Kasumi-1 (cell line): ENCODE measurements around the gene DDX51.
"Not testable (repeated sequence)": the region's sequence is repeated elsewhere in the genome, so short reads cannot be mapped to it uniquely, and the experiment has no call there.

Experiments used
- DNase-seq, 2 experiments: peaks; one replicate each; lab custom pipeline; 2025; lab: John Stamatoyannopoulos, UW

Gene DDX51

GRCh38 chr12:132140918-132141841 is 2.9 kb downstream of the DDX51 start:
- no peak for DNase-seq

- DNase-seq, result no peak
These were observed 3.6 kb downstream of the DDX51 start for GRCh38 chr12:132140501-132140900.

GRCh38 chr12:132139912-132140311 is 4.2 kb downstream of the DDX51 start:
- DNase-seq, result no peak

- no peak for DNase-seq
These were observed 4.9 kb downstream of the DDX51 start for GRCh38 chr12:132138941-132139871.

- no peak for DNase-seq
These were observed 6.5 kb downstream of the DDX51 start for GRCh38 chr12:132137483-132138125.

- DNase-seq, result not testable (repeated sequence)
These were observed 7.9 kb downstream of the DDX51 start for GRCh38 chr12:132136226-132136625.

- DNase-seq, result not testable (repeated sequence)
These were observed 9.4 kb downstream of the DDX51 start for GRCh38 chr12:132134653-132135183.

- no peak for DNase-seq
These were observed 10.0 kb downstream of the DDX51 start for GRCh38 chr12:132133952-132134652.

- DNase-seq, result no peak
These were observed 11.3 kb downstream of the DDX51 start for GRCh38 chr12:132132609-132133430.

- DNase-seq, result no peak
These were observed 12.2 kb downstream of the DDX51 start for GRCh38 chr12:132131952-132132351.

- DNase-seq, result no peak
These were observed 12.9 kb downstream of the DDX51 start for GRCh38 chr12:132131229-132131628.

- no peak for DNase-seq
These were observed 13.4 kb downstream of the DDX51 start for GRCh38 chr12:132130690-132131089.

GRCh38 chr12:132129007-132129406 is 15.1 kb downstream of the DDX51 start:
- no peak for DNase-seq

GRCh38 chr12:132127041-132127440 is 17.1 kb downstream of the DDX51 start:
- DNase-seq, result no peak

- no peak for DNase-seq
These were observed 18.4 kb downstream of the DDX51 start for GRCh38 chr12:132125736-132126135.

GRCh38 chr12:132124766-132125425 is 19.2 kb downstream of the DDX51 start:
- DNase-seq, result peak; percentile 75 to 78

- peak; percentile 39 to 51 for DNase-seq
These were observed 20.0 kb downstream of the DDX51 start for GRCh38 chr12:132123970-132124765.

GRCh38 chr12:132121283-132121682 is 22.8 kb downstream of the DDX51 start:
- DNase-seq, result no peak

- no peak for DNase-seq
These were observed 25.2 kb downstream of the DDX51 start for GRCh38 chr12:132118876-132119275.
